ENCODE data around the gene CDH9.

The CDH9 gene

GRCh38 chr5:27038476-27038875 lies at the start of gene CDH9:
Gene CDH9, minus strand, starts transcription at chr5:27038586. Its CDS starts 50,253 bp downstream, at chr5:26988333.
- no peak for TF ChIP-seq CTCF (conservative IDR thresholded peaks at IDR 0.05; ENCODE audit: low read depth)
- CTCF ChIA-PET = no interaction called here
- DNase-seq (ENCODE audit: low spot score) = no peak
- no peak within 1 kb of the TSS for H3K27ac ChIP-seq
- POLR2A ChIA-PET (ENCODE audit: low non-redundant PET) = no interaction called here

- TF ChIP-seq CTCF (conservative IDR thresholded peaks at IDR 0.05; ENCODE audit: low read depth) = no peak
- CTCF ChIA-PET = interaction anchor here (0.6 kb wide), 2 partner anchors 67 to 1285 kb away, joined by 3 to 6 read pairs; no protein-coding TSS in a partner anchor
These were observed 49.4 kb upstream of the CDH9 start for GRCh38 chr5:27087747-27088146.

GRCh38 chr5:27083449-27084415 lies 45.3 kb upstream of the CDH9 start:
- CTCF ChIA-PET = interaction anchor here (0.5 kb wide), 2 partner anchors 7 to 873 kb away, joined by 3 to 4 read pairs; no protein-coding TSS in a partner anchor
- no peak overlapping the region for H3K27ac ChIP-seq
- no peak for TF ChIP-seq CTCF (conservative IDR thresholded peaks at IDR 0.05; ENCODE audit: low read depth)
- POLR2A ChIA-PET (ENCODE audit: low non-redundant PET) = no interaction called here
- DNase-seq (ENCODE audit: low spot score) = no peak

More at GRCh38 chr5:27087747-27088146, 49.4 kb upstream of the CDH9 start:
- H3K27ac ChIP-seq = no peak overlapping the region
- no peak for DNase-seq (ENCODE audit: low spot score)
- POLR2A ChIA-PET (ENCODE audit: low non-redundant PET) = no interaction called here

GRCh38 chr5:27080147-27080546 lies 41.8 kb upstream of the CDH9 start:
- H3K27ac ChIP-seq = no peak overlapping the region
- TF ChIP-seq CTCF (conservative IDR thresholded peaks at IDR 0.05; ENCODE audit: low read depth) = no peak
- ChIA-PET POLR2A (ENCODE audit: low non-redundant PET) (no interaction called here), CTCF (no interaction called here)
- DNase-seq (ENCODE audit: low spot score) = no peak

GRCh38 chr5:27062451-27062850 lies 24.1 kb upstream of the CDH9 start:
- TF ChIP-seq CTCF (conservative IDR thresholded peaks at IDR 0.05; ENCODE audit: low read depth) = no peak
- DNase-seq (ENCODE audit: low spot score) = no peak
- CTCF ChIA-PET = no interaction called here
- POLR2A ChIA-PET (ENCODE audit: low non-redundant PET) = no interaction called here
- no peak overlapping the region for H3K27ac ChIP-seq

GRCh38 chr5:27048510-27048909 lies 10.1 kb upstream of the CDH9 start:
- TF ChIP-seq CTCF (conservative IDR thresholded peaks at IDR 0.05; ENCODE audit: low read depth) = no peak
- DNase-seq (ENCODE audit: low spot score) = no peak
- H3K27ac ChIP-seq = no peak overlapping the region
- POLR2A ChIA-PET (ENCODE audit: low non-redundant PET) = no interaction called here
- CTCF ChIA-PET = interaction anchor here (0.6 kb wide), 1 partner anchor 259 kb away, joined by 3 read pairs; no protein-coding TSS in a partner anchor

Data from RWPE1 (cell line).